Heart left ventricle (tissue), 16 donors: ENCODE results near the gene CRYBG1. TPM values are rescaled to one million over a fixed set of nuclear protein-coding genes. Genes with fewer than 3 reads are reported as not detected.

Experiments
- ATAC-seq, 4 donors: fragments of 200-7000 bp; cut with Tn5 transposase; one replicate each; pipeline ENCODE4 v1.9.1; 2020 to 2022; ENCODE audit warnings: moderate library complexity in 4 of 4, mild to moderate bottlenecking in 3 of 4, moderate number of reproducible peaks in 1 of 4
- DNase-seq, 5 donors: peaks; one replicate each; pipeline ENCODE4 v3.0.0-alpha.2; 2020
- H3K27ac ChIP-seq, 12 donors: fragments of 200-600 bp; sonication (generic) in 4 of 12; one replicate each; pipeline versions ENCODE4 v1.5.0 to v1.8.0; 2016 to 2022; ENCODE audit warnings: mild to moderate bottlenecking in 2 of 12
- H3K27me3 ChIP-seq, 9 donors: fragments of 200-600 bp; sonication (generic) in 2 of 9; one replicate each; pipeline versions ENCODE4 v1.5.1 to v1.8.0; 2016 to 2022; ENCODE audit warnings: mild to moderate bottlenecking in 3 of 9
- H3K36me3 ChIP-seq, 9 donors: fragments of 200-600 bp; sonication (generic) in 2 of 9; one replicate each; pipeline versions ENCODE4 v1.5.0 to v1.8.0; 2018 to 2022; ENCODE audit warnings: mild to moderate bottlenecking in 2 of 9
- H3K4me1 ChIP-seq, 12 donors: fragments of 200-600 bp; sonication (generic) in 4 of 12; one replicate each; pipeline versions ENCODE4 v1.5.0 to v1.8.0; 2016 to 2022; ENCODE audit warnings: mild to moderate bottlenecking in 3 of 12
- H3K4me3 ChIP-seq, 12 donors: fragments of 200-600 bp; sonication (generic) in 4 of 12; one replicate each; pipeline versions ENCODE4 v1.5.0 to v1.8.0; 2017 to 2022; ENCODE audit warnings: mild to moderate bottlenecking in 9 of 12, moderate library complexity in 4 of 12
- H3K9me3 ChIP-seq, 12 donors: fragments of 200-600 bp; sonication (generic) in 4 of 12; one replicate each; pipeline versions ENCODE4 v1.5.0 to v1.8.0; 2016 to 2022; ENCODE audit warnings: mild to moderate bottlenecking in 1 of 12
- CTCF ChIP-seq, 12 donors: fragments of 200-600 bp; sonication (generic) in 4 of 12; IDR thresholded peaks; one replicate each; pipeline versions ENCODE4 v1.5.0 to v1.8.0; 2018 to 2022; ENCODE audit warnings: antibody characterized with exemption in 12 of 12, mild to moderate bottlenecking in 5 of 12
- POLR2A ChIP-seq, 2 donors: fragments of 450-650 bp; IDR thresholded peaks; one replicate each; pipeline ENCODE4 v1.6.1; 2017; ENCODE audit warnings: antibody characterized with exemption in 2 of 2, mild to moderate bottlenecking in 2 of 2, moderate library complexity in 2 of 2
- WGBS, 4 donors: extraction: QIAGEN DNeasy Blood & Tissue Kit in 2 of 4; methylation state at CpG; one replicate each; pipeline versions ENCODE4 v1.1.5 to v1.1.7; 2013 to 2018; 5-methylcytosine and 5-hydroxymethylcytosine counted together
- intact Hi-C, 10 donors: fragments of 100-400 bp; cut with DNase I; formaldehyde crosslinking; loops; one replicate each; pipeline versions ENCODE4 v1.11.1 to v1.14.2; 2022
- polyA plus RNA-seq, 2 donors: library from polyadenylated mRNA; stranded (reverse); fragments of 200-250 nt; gene quantifications; one replicate each; pipeline ENCODE4 v1.2.3, GENCODE V29; 2013
- total RNA-seq, 9 donors: library from RNA; depleted of rRNA in 2 of 9; stranded (reverse); fragments of >200 nt in 2 of 9; fragmentation: NEBNext Ultra II Directional in 3 of 9; extraction: Animal tissue kit (Norgen Biotek cat#: 25700) in 3 of 9; gene quantifications; one replicate each; pipeline versions ENCODE4 v1.1.0 to v1.2.4, GENCODE V29; 2016 to 2023
- donor health status: ischemic (EF 13 %, LVEDD 7.1; RV severe dilation, severe dysfunction).
- donor health status: healthy with polysubstance abuse.
- donor health status: DM: no; HTN: yes; CAD: no.
- donor health status: DM: no; HTN: no; CAD: no.
- donor health status: ischemic (EF 25% LVEDD 6.9; RV normal size, moderate dysfunction).
- donor health status: ischemic (EF 25% LVEDD 5.7; RV mildly dilated, moderate dysfunction).
- donor health status: healthy.
- donor health status: DM: yes; HTN: yes; CAD: no.
- donor health status: ischemic (EF 35%, LVEDD 5.7; RV mildly dilated, moderate dysfunction).
- donor health status: nonischemic (EF 11% LVEDD 7.7; RV severe dilation, severe dysfunction).
- donor health status: DM: yes; HTN: yes; CAD: no.
- donor health status: PGD.
- donor health status: ischemic (EF 29% LVEDD 5.4; RV normal size, mild dysfunction).
- donor health status: nonischemic (EF 23%, LVEDD 6.1; RV moderate dilation, normal function).

CRYBG1 gene
- total and polyA plus RNA-seq, 11 donors: 0.42 to 17.7 (median 1.5) TPM

- H3K36me3 ChIP-seq: no peaks in the 10 kb centered on the region
- H3K27me3 ChIP-seq: peaks cover 0 to 9% (median 0%) of the 10 kb centered on the region in 9 donors
- DNase-seq (no peak), ATAC-seq (no peak)
- no peak overlapping the region for H3K4me3 ChIP-seq
- intact Hi-C loops: no loop called here
- 86 to 96% (median 94%) methylated on average over 4 of the region's 4 CpGs for WGBS, 4 donors
- H3K9me3 ChIP-seq: no peaks in the 10 kb centered on the region
- peaks cover 0 to 5% (median 0%) of the 10 kb centered on the region in 12 donors for H3K4me1 ChIP-seq
- TF ChIP-seq CTCF (IDR thresholded peaks at IDR 0.05) (no peak), POLR2A (IDR thresholded peaks at IDR 0.05) (no peak)
- no peak overlapping the region for H3K27ac ChIP-seq
Measured at GRCh38 chr6:106431405-106431804, 70.9 kb downstream of the CRYBG1 start.

- Histone ChIP-seq H3K27me3 (peaks cover 0 to 9% (median 0%) of the 10 kb centered on the region in 9 donors), H3K4me1 (peaks cover 0 to 5% (median 0%) of the 10 kb centered on the region in 12 donors), H3K36me3 (no peaks in the 10 kb centered on the region), H3K4me3 (no peak overlapping the region), H3K27ac (no peak overlapping the region), H3K9me3 (no peaks in the 10 kb centered on the region)
- DNase-seq (no peak), ATAC-seq (no peak)
- no peak for TF ChIP-seq POLR2A (IDR thresholded peaks at IDR 0.05)
- TF ChIP-seq CTCF (IDR thresholded peaks at IDR 0.05): no peak
- intact Hi-C loops: no loop called here
- 85 to 94% (median 91%) methylated on average over 3 of the region's 3 CpGs for WGBS, 4 donors
Measured at GRCh38 chr6:106431972-106432371, 71.5 kb downstream of the CRYBG1 start.

GRCh38 chr6:106434530-106434929, 74.0 kb downstream of the CRYBG1 start:
- Histone ChIP-seq H3K4me3 (no peak overlapping the region), H3K36me3 (no peaks in the 10 kb centered on the region), H3K27ac (no peak overlapping the region), H3K4me1 (peaks cover 0 to 5% (median 0%) of the 10 kb centered on the region in 12 donors), H3K27me3 (peaks cover 0 to 25% (median 5%) of the 10 kb centered on the region in 9 donors), H3K9me3 (no peaks in the 10 kb centered on the region)
- DNase-seq (no peak), ATAC-seq (no peak)
- intact Hi-C loops: no loop called here
- TF ChIP-seq CTCF (IDR thresholded peaks at IDR 0.05): no peak
- TF ChIP-seq POLR2A (IDR thresholded peaks at IDR 0.05): no peak

- intact Hi-C loops: no loop called here
- no peak for DNase-seq
- peaks cover 0 to 57% (median 10%) of the 10 kb centered on the region in 9 donors for H3K27me3 ChIP-seq
- no peaks in the 10 kb centered on the region for H3K9me3 ChIP-seq
- TF ChIP-seq CTCF (IDR thresholded peaks at IDR 0.05): no peak
- WGBS, 4 donors: 71 to 85% (median 77%) methylated on average over 2 of the region's 2 CpGs
- no peaks in the 10 kb centered on the region for H3K36me3 ChIP-seq
- ATAC-seq: no peak
- H3K27ac ChIP-seq: no peak overlapping the region
- H3K4me3 ChIP-seq: no peak overlapping the region
- H3K4me1 ChIP-seq: peaks cover 0 to under 1% (median 0%) of the 10 kb centered on the region in 12 donors
Measured at GRCh38 chr6:106439459-106439858, 78.9 kb downstream of the CRYBG1 start.
